Measurements from ENCODE around the gene KISS1.

- TF ChIP-seq CTCF (IDR thresholded peaks at IDR 0.05 in 8 of 11, conservative IDR thresholded peaks at IDR 0.05 in 3 of 11) (no peak), POLR2A (IDR thresholded peaks at IDR 0.05) (no peak), POLR2AphosphoS5 (IDR thresholded peaks at IDR 0.05) (no peak)
Measured at GRCh38 chr1:204222764-204223055, 26.4 kb upstream of the KISS1 start.
